Ovary (tissue), 10 donors: ENCODE data around the gene SIRT2. TPM values are rescaled to one million over a fixed set of nuclear protein-coding genes. Genes with fewer than 3 reads are reported as not detected.

Experiments
- DNase-seq, 5 donors: peaks; one replicate each; pipeline ENCODE4 v3.0.0-alpha.2; 2019 to 2020
- H3K27ac ChIP-seq, 2 donors: fragments of 200-600 bp; one replicate each; pipeline versions ENCODE4 v1.5.1 to v1.8.0; 2019 to 2022
- H3K27me3 ChIP-seq: fragments of 200-600 bp; one replicate; pipeline ENCODE4 v1.8.0; 2022
- H3K36me3 ChIP-seq: fragments of 200-600 bp; sonication (generic); one replicate; pipeline ENCODE4 v1.5.1; 2019
- H3K4me1 ChIP-seq: one replicate; pipeline ENCODE4 v1.8.1; 2013; ENCODE audit warnings: mild to moderate bottlenecking, moderate library complexity; ENCODE audit not compliant: insufficient read depth
- H3K4me3 ChIP-seq: fragments of 200-600 bp; sonication (generic); one replicate; pipeline ENCODE4 v1.5.1; 2017
- H3K9me3 ChIP-seq, 2 donors: fragments of 200-600 bp in 1 of 2; sonication (generic) in 1 of 2; one replicate each; pipeline versions ENCODE4 v1.5.1 to v1.8.1; 2013 to 2019; ENCODE audit warnings: mild to moderate bottlenecking in 1 of 2, moderate library complexity in 1 of 2
- EP300 ChIP-seq: sonication (generic); formaldehyde crosslinking; IDR thresholded peaks from one replicate; pipeline ENCODE4 v1.6.1; 2017; ENCODE audit warnings: antibody characterized with exemption
- POLR2A ChIP-seq: fragments of 450-650 bp; IDR thresholded peaks from one replicate; pipeline ENCODE4 v1.6.1; 2017; ENCODE audit warnings: antibody characterized with exemption, mild to moderate bottlenecking, moderate library complexity
- WGBS, 3 donors: extraction: QIAGEN DNeasy Blood & Tissue Kit in 1 of 3; methylation state at CpG; one replicate each; pipeline versions ENCODE4 v1.1.5 to v1.1.7; 2013 to 2017; 5-methylcytosine and 5-hydroxymethylcytosine counted together
- intact Hi-C, 4 donors: fragments of 100-400 bp; cut with DNase I; formaldehyde crosslinking; loops; one replicate each; pipeline versions ENCODE4 v1.11.0 to v1.15.1; 2022 to 2023
- long read RNA-seq, 3 donors: library from polyadenylated mRNA in 2 of 3; unstranded in 2 of 3; transcript quantifications; one replicate each; pipeline ENCODE4 v2.0.0 and lab custom pipeline, GENCODE V29; 2021 to 2026
- polyA plus RNA-seq, 2 donors: library from polyadenylated mRNA; stranded (reverse); fragments of 200-250 nt in 1 of 2; fragments of 350-450 nt in 1 of 2; fragmentation: Illumina TruSeq in 1 of 2; extraction: RNeasy Lipid Tissue Mini Kit (QIAGEN cat#74804) in 1 of 2; gene quantifications; one replicate each; pipeline ENCODE4 v1.2.3, GENCODE V29; 2013 to 2014
- total RNA-seq, 7 donors: library from RNA; depleted of rRNA in 2 of 7; stranded (reverse); fragments of >200 nt in 2 of 7; fragmentation: NEBNext Ultra II Directional in 3 of 7; extraction: Animal tissue kit (Norgen Biotek cat#: 25700) in 3 of 7; gene quantifications; one replicate each; pipeline versions ENCODE4 v1.1.0 to v1.2.4, GENCODE V29; 2016 to 2023
- TF ChIP-seq, protein P1 (sequence below), 3 donors: fragments of 450-650 bp in 2 of 3; fragments of 200-600 bp in 1 of 3; IDR thresholded peaks; one replicate each; pipeline versions ENCODE4 v1.5.1 to v1.8.0; 2016 to 2022; ENCODE audit warnings: antibody characterized with exemption in 3 of 3, mild to moderate bottlenecking in 1 of 3
- donor health status: DM: no; HTN: no; CAD: no; lungs with moderate emphysema.
- donor health status: DM: no; HTN: no; CAD: no.
- donor health status: Bipolar disorder and iron deficiency.
- donor health status: DM: yes; HTN: yes; CAD: no.
- donor health status: DM: no; HTN: no; CAD: no.
- donor health status: DM: yes; HTN: yes; CAD: no.

The SIRT2 gene
- total RNA-seq, result 10 to 100 TPM; 51.7 to 64.9 (median 55.7) TPM
- 10 to 100 TPM; 46.1 to 60.0 TPM for polyA plus RNA-seq
- long read RNA-seq, donor 1, transcript SIRT2-204 (15 exons, 2,062 nt), result major isoform, 193 of 298 reads
- long read RNA-seq, donor 1, transcript SIRT2-201 (16 exons, 2,070 nt), result minor isoform, 32 of 298 reads
- long read RNA-seq, donor 1, partial matches to known transcripts, result 7 of 298 reads
- long read RNA-seq, donor 1, other reads (novel, unspliced or antisense), result 64 of 298 reads
- long read RNA-seq, donor 2, transcript SIRT2-204 (15 exons, 2,062 nt), result major isoform, 7 of 24 reads
- long read RNA-seq, donor 2, partial matches to known transcripts, result 0 of 24 reads
- long read RNA-seq, donor 2, other reads (novel, unspliced or antisense), result 14 of 24 reads
- long read RNA-seq, donor 3, transcript SIRT2-201 (16 exons, 2,070 nt), result minor isoform, 7 of 113 reads
- long read RNA-seq, donor 3, transcript SIRT2-204 (15 exons, 2,062 nt), result major isoform, 71 of 113 reads
- long read RNA-seq, donor 3, partial matches to known transcripts, result 5 of 113 reads
- long read RNA-seq, donor 3, other reads (novel, unspliced or antisense), result 28 of 113 reads

- H3K9me3 ChIP-seq, result no peaks in the 10 kb centered on the region
- intact Hi-C loops, result loop anchor here in 1 of 4 donors (1.0 kb wide), 1 partner anchor 49 kb away; no protein-coding TSS in a partner anchor
- no peaks in the 10 kb centered on the region for H3K36me3 ChIP-seq
- DNase-seq, result peak; percentile 98 to 100 (median 99)
- WGBS, 3 donors, result 0 to 1% (median 0%) methylated on average over 47 to 64 of the region's 64 CpGs
- TF ChIP-seq POLR2A (peak; percentile 53), EP300 (peak; percentile 59)
- TF ChIP-seq, protein P1, sequence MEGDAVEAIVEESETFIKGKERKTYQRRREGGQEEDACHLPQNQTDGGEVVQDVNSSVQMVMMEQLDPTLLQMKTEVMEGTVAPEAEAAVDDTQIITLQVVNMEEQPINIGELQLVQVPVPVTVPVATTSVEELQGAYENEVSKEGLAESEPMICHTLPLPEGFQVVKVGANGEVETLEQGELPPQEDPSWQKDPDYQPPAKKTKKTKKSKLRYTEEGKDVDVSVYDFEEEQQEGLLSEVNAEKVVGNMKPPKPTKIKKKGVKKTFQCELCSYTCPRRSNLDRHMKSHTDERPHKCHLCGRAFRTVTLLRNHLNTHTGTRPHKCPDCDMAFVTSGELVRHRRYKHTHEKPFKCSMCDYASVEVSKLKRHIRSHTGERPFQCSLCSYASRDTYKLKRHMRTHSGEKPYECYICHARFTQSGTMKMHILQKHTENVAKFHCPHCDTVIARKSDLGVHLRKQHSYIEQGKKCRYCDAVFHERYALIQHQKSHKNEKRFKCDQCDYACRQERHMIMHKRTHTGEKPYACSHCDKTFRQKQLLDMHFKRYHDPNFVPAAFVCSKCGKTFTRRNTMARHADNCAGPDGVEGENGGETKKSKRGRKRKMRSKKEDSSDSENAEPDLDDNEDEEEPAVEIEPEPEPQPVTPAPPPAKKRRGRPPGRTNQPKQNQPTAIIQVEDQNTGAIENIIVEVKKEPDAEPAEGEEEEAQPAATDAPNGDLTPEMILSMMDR (IDR thresholded peaks at IDR 0.05), result peak in 1 of 3 donors; percentile 7
- H3K27me3 ChIP-seq, result no peaks in the 10 kb centered on the region
- H3K4me1 ChIP-seq, result peaks cover 2% of the 10 kb centered on the region
- peak within 1 kb of the TSS; percentile 72 to 86 for H3K27ac ChIP-seq
- peak within 1 kb of the TSS; percentile 96 for H3K4me3 ChIP-seq
Measured at GRCh38 chr19:38899447-38900201, at the start of gene SIRT2, which contains the start of gene NFKBIB. Gene SIRT2 (minus strand): TSS chr19:38899618. CDS start chr19:38899521, 97 bp downstream. Gene NFKBIB (plus strand): TSS chr19:38899969. CDS start chr19:38900033, 64 bp downstream.

- DNase-seq, result peak in 1 of 5 donors; percentile 30
Measured at GRCh38 chr19:38946229-38947010, 47.0 kb upstream of the SIRT2 start.

DNA sequence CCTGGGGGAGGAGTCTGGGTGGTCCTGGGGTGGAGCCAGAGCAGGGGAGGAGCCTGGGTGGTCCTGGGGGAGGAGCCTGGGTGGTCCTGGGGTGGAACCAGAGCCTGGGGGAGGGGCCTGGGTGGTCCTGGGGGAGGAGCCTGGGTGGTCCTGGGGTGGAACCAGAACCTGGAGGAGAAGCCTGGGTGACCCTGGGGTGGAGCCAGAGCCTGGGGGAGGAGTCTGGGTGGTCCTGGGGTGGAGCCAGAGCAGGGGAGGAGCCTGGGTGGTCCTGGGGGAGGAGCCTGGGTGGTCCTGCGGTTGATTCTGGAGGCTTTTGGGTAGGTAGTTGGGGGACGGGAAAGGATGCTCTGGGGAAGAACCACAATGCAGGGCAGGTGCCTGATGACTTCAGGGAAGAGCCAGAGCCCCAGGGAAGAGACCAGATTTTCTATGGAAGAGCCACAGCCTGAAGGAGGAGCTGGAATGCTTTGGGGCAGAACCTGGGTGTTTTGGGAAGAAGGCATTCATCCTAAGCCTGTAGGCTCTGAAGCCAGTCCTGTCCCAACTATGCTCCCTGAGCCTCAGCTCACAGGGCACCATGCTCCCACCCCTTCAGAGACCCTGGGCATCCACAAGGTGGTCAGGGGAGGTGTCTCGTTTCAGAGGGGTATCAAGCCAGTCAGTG lies 46.3 kb upstream of the SIRT2 start:
- peaks cover 6% of the 10 kb centered on the region for H3K4me1 ChIP-seq
- H3K27me3 ChIP-seq, result no peaks in the 10 kb centered on the region
- 87 to 96% (median 94%) methylated on average over 3 of the region's 3 CpGs for WGBS, 3 donors
- no peaks in the 10 kb centered on the region for H3K36me3 ChIP-seq
- no peaks in the 10 kb centered on the region for H3K9me3 ChIP-seq
- TF ChIP-seq EP300 (no peak), POLR2A (no peak)
- TF ChIP-seq, protein P1 (IDR thresholded peaks at IDR 0.05), result no peak
- no peak overlapping the region for H3K27ac ChIP-seq
- H3K4me3 ChIP-seq, result no peak overlapping the region
- peak in 1 of 5 donors; percentile 36 for DNase-seq
- intact Hi-C loops, result no loop called here

More at GRCh38 chr19:38946229-38947010, 47.0 kb upstream of the SIRT2 start:
- no peak overlapping the region for H3K27ac ChIP-seq
- WGBS, 3 donors, result 87 to 91% (median 90%) methylated on average over 11 of the region's 11 CpGs
- H3K4me1 ChIP-seq, result peaks cover 6% of the 10 kb centered on the region
- H3K4me3 ChIP-seq, result no peak overlapping the region
- no peak for TF ChIP-seq EP300
- TF ChIP-seq, protein P1 (IDR thresholded peaks at IDR 0.05), result no peak
- no peaks in the 10 kb centered on the region for H3K27me3 ChIP-seq
- no peaks in the 10 kb centered on the region for H3K9me3 ChIP-seq
- H3K36me3 ChIP-seq, result no peaks in the 10 kb centered on the region
- intact Hi-C loops, result no loop called here
